Activated CD8-positive, alpha-beta T cell treated with anti-CD3 and anti-CD28 coated beads, Interleukin-2, amount 10 ng/mL, durations not matched to agents 7 days and 5 days (primary cell): ENCODE measurements around the gene PNPT1. TPM values are rescaled to one million over a fixed set of nuclear protein-coding genes. Genes with fewer than 3 reads are reported as not detected.
A peak's percentile ranks its signal among the peaks of the same experiment; 100 is the strongest.
"Not testable (repeated sequence)": the region's sequence is repeated elsewhere in the genome, so short reads cannot be mapped to it uniquely, and the experiment has no call there.

Source experiments
- ATAC-seq: fragments of 150-1000 bp; cut with Tn5 transposase; one replicate; pipeline ENCODE4 v1.10.0; 2021; ENCODE audit warnings: moderate library complexity
- CTCF ChIA-PET: fragments of 350-600 bp; sonication (Branson Sonifier 250); formaldehyde crosslinking; loops from one replicate; lab custom pipeline; 2021; ENCODE audit warnings: antibody characterized with exemption; lab: Charles Lee
- POLR2A ChIA-PET: fragments of 350-600 bp; sonication (Branson Sonifier 250); formaldehyde crosslinking; loops from one replicate; lab custom pipeline; 2021; ENCODE audit warnings: antibody characterized with exemption; lab: Charles Lee
- DNase-seq: peaks from one replicate; pipeline ENCODE4 v3.0.0-alpha.2; 2020
- H3K27ac Mint-ChIP-seq: one replicate; pipeline ENCODE4 v1.8.0; 2021; ENCODE audit warnings: mild to moderate bottlenecking, mixed read lengths
- H3K27me3 Mint-ChIP-seq: one replicate; pipeline ENCODE4 v1.8.0; 2021; ENCODE audit warnings: low read depth, mixed read lengths
- H3K36me3 Mint-ChIP-seq: one replicate; pipeline ENCODE4 v1.8.0; 2021; ENCODE audit warnings: low read depth, mixed read lengths
- H3K4me1 Mint-ChIP-seq: one replicate; pipeline ENCODE4 v1.8.0; 2021; ENCODE audit warnings: low read depth, mixed read lengths
- H3K4me3 Mint-ChIP-seq: one replicate; pipeline ENCODE4 v1.8.0; 2021; ENCODE audit warnings: mild to moderate bottlenecking, mixed read lengths
- H3K9me3 Mint-ChIP-seq: one replicate; pipeline ENCODE4 v1.8.0; 2022; ENCODE audit warnings: mixed read lengths; ENCODE audit not compliant: insufficient read depth
- total RNA-seq, 2 experiments: library from RNA; stranded (reverse); gene quantifications; one replicate each; pipeline ENCODE4 v1.2.3, GENCODE V29; 2021

The PNPT1 gene
- total RNA-seq, 2 experiments from 2014 or later, result 37.6 to 38.4 TPM

DNA sequence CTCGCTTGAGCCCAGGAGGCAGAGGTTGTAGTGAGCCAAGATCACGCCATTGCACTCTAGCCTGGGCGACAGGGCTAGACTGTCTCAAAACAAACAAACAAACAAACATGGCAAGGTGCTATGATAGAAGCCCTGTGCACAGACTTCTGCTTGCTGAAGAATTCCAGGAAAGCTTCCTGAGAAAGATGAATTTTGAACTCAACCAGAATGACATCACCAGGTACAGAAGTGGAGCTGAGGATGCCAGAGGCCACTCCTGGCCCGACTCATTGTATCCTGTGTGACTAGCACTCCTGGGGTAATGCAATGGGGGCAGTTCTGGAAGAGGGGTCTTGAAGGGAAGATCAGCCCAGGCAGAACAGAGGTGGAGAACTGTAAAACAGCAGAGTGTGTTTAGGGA, 22.0 kb upstream of the PNPT1 start:
- Mint-ChIP-seq H3K36me3 (no peaks in the 10 kb centered on the region), H3K4me1 (no peaks in the 10 kb centered on the region), H3K27ac (no peak overlapping the region), H3K9me3 (no peaks in the 10 kb centered on the region), H3K4me3 (no peak overlapping the region), H3K27me3 (peaks cover 2% of the 10 kb centered on the region)
- ATAC-seq, result no peak
- no peak for DNase-seq
- CTCF ChIA-PET, result no interaction called here
- POLR2A ChIA-PET, result no interaction called here

GRCh38 chr2:55715178-55715577, 21.5 kb upstream of the PNPT1 start:
- H3K27me3 Mint-ChIP-seq, DNase-seq, H3K27ac Mint-ChIP-seq, H3K4me1 Mint-ChIP-seq, H3K36me3 Mint-ChIP-seq, H3K4me3 Mint-ChIP-seq, H3K9me3 Mint-ChIP-seq, POLR2A ChIA-PET, ATAC-seq, CTCF ChIA-PET: not testable (repeated sequence)

GRCh38 chr2:55712477-55713060, 18.9 kb upstream of the PNPT1 start:
- DNase-seq (no peak), ATAC-seq (no peak)
- H3K9me3 Mint-ChIP-seq, result no peaks in the 10 kb centered on the region
- H3K36me3 Mint-ChIP-seq, result no peaks in the 10 kb centered on the region
- H3K4me3 Mint-ChIP-seq, result no peak overlapping the region
- peaks cover under 1% of the 10 kb centered on the region for H3K27me3 Mint-ChIP-seq
- ChIA-PET POLR2A (no interaction called here), CTCF (no interaction called here)
- H3K4me1 Mint-ChIP-seq, result no peaks in the 10 kb centered on the region
- H3K27ac Mint-ChIP-seq, result no peak overlapping the region

GRCh38 chr2:55710025-55710424, 16.4 kb upstream of the PNPT1 start:
- Mint-ChIP-seq H3K4me3 (no peak overlapping the region), H3K36me3 (no peaks in the 10 kb centered on the region), H3K27me3 (peaks cover 5% of the 10 kb centered on the region), H3K27ac (no peak overlapping the region), H3K4me1 (no peaks in the 10 kb centered on the region), H3K9me3 (no peaks in the 10 kb centered on the region)
- ChIA-PET POLR2A (no interaction called here), CTCF (interaction anchor here (0.6 kb wide), 1 partner anchor 184 kb away, joined by 4 read pairs; no protein-coding TSS in a partner anchor)
- DNase-seq, result no peak
- ATAC-seq, result no peak

GRCh38 chr2:55707751-55708150, 14.1 kb upstream of the PNPT1 start:
- Mint-ChIP-seq H3K9me3 (no peaks in the 10 kb centered on the region), H3K36me3 (no peaks in the 10 kb centered on the region), H3K4me3 (no peak overlapping the region), H3K4me1 (no peaks in the 10 kb centered on the region), H3K27ac (no peak overlapping the region), H3K27me3 (peaks cover 14% of the 10 kb centered on the region)
- no peak for ATAC-seq
- DNase-seq, result no peak
- ChIA-PET CTCF (interaction anchor here (1.7 kb wide), 1 partner anchor 10 kb away, joined by 5 read pairs; no protein-coding TSS in a partner anchor), POLR2A (no interaction called here)

- H3K4me3 Mint-ChIP-seq, H3K36me3 Mint-ChIP-seq, H3K9me3 Mint-ChIP-seq, H3K27ac Mint-ChIP-seq, CTCF ChIA-PET, H3K4me1 Mint-ChIP-seq, DNase-seq, POLR2A ChIA-PET, ATAC-seq: not testable (repeated sequence)
- H3K27me3 Mint-ChIP-seq, result peaks cover 14% of the 10 kb centered on the region
Measured at GRCh38 chr2:55706258-55706657, 12.6 kb upstream of the PNPT1 start.

DNA sequence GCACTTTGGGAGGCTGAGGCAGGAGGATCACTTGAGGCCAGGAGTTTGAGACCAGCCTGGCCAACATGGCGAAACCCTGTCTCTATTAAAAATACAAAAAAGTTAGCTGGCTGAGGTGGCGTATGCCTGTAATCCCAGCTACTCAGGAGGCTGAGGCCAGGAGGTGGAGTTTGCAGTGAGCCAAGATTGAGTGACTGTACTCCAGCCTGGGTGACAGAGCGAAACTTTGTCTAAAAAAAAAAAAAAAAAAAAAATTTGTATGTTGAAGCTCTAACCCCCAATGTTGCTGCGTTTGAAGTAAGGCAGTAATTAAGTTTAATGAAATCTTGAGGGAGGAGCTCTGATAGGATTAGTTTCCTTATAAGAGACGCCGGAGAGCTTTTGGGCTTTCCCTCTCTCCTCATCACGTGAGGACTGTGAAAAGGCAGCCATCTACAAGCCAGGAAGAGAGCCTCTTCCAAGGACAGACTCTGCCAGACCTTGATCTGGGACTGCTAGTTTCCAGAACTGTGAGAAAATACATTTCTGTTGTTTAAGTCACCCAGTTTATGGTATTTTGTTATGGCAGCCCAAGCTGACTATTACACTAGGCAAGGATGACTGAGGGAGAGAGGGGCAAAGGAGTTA, 11.5 kb upstream of the PNPT1 start:
- CTCF ChIA-PET, result interaction anchor here (1.0 kb wide), 1 partner anchor 9 kb away, joined by 3 read pairs; no protein-coding TSS in a partner anchor
- no peaks in the 10 kb centered on the region for H3K9me3 Mint-ChIP-seq
- no peak overlapping the region for H3K27ac Mint-ChIP-seq
- ATAC-seq (no peak), DNase-seq (no peak)
- no peak overlapping the region for H3K4me3 Mint-ChIP-seq
- H3K36me3 Mint-ChIP-seq, result no peaks in the 10 kb centered on the region
- POLR2A ChIA-PET, result no interaction called here
- H3K4me1 Mint-ChIP-seq, result no peaks in the 10 kb centered on the region
- H3K27me3 Mint-ChIP-seq, result peaks cover 14% of the 10 kb centered on the region

DNA sequence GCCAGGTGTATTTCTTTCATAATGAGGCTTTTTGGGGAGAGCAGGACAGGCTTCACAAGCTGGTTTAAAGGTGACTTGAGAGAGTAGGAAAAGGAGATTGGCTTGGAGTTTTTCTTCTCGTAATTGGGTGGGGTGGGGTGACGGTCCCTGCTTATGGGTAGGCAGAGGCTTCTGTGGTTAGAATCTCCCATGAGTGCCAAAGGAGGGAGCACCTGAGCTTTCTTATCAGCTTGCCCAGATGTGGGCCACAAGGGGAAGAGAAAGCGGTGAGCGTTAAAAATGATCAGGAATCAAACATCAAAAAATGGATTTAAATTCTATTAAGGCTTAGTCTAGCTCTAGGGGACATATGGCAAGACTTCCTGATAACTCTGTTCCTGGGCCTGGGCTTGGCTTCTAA, 9.7 kb upstream of the PNPT1 start:
- no peak overlapping the region for H3K27ac Mint-ChIP-seq
- no peaks in the 10 kb centered on the region for H3K9me3 Mint-ChIP-seq
- no peaks in the 10 kb centered on the region for H3K4me1 Mint-ChIP-seq

GRCh38 chr2:55692740-55693139, 904 bp downstream of the PNPT1 start:
- Mint-ChIP-seq H3K27ac (peak overlapping the region; percentile 98), H3K4me1 (peaks cover 34% of the 10 kb centered on the region), H3K4me3 (peak overlapping the region; percentile 98), H3K36me3 (peaks cover 19% of the 10 kb centered on the region)
- H3K9me3 Mint-ChIP-seq, H3K27me3 Mint-ChIP-seq, DNase-seq, ATAC-seq, CTCF ChIA-PET: not testable (repeated sequence)
- POLR2A ChIA-PET, result interaction anchor here (1.1 to 1.4 kb wide), 2 partner anchors 75 to 76 kb away, joined by 4 read pairs; partner anchors contain the start of gene PPP4R3B

More for the DNA sequence above, 9.7 kb upstream of the PNPT1 start:
- CTCF ChIA-PET, result no interaction called here
- Mint-ChIP-seq H3K4me3 (no peak overlapping the region), H3K36me3 (no peaks in the 10 kb centered on the region), H3K27me3 (peaks cover 23% of the 10 kb centered on the region)
- POLR2A ChIA-PET, result no interaction called here
- DNase-seq, result no peak
- ATAC-seq, result no peak

DNA sequence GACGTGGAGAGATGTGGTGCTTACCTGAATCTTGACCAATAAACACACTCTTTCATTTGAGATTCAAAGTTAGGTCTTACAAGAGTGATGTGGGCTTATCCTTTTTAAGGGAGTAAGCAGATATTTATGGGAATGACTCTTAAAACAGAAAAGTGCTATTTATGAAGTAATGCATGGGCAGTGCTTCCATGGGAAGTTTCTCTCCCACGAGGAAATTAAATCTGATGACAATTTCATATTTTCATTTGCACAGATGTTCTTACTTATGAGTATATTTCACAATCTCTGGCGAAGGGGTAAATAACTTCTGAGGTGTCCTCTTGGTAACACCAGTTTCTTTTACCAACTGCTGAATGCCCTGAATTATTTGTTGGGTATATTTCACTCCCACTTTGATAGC, 21.0 kb downstream of the PNPT1 start:
- H3K9me3 Mint-ChIP-seq, result no peaks in the 10 kb centered on the region
- POLR2A ChIA-PET, result no interaction called here
- no peak overlapping the region for H3K27ac Mint-ChIP-seq
- H3K36me3 Mint-ChIP-seq, result peaks cover 28% of the 10 kb centered on the region
- H3K4me3 Mint-ChIP-seq, result no peak overlapping the region
- H3K4me1 Mint-ChIP-seq, result no peaks in the 10 kb centered on the region
- ATAC-seq (no peak), DNase-seq (no peak)
- H3K27me3 Mint-ChIP-seq, result no peaks in the 10 kb centered on the region
- CTCF ChIA-PET, result no interaction called here

- DNase-seq (no peak), ATAC-seq (no peak)
- CTCF ChIA-PET, result no interaction called here
- Mint-ChIP-seq H3K36me3 (peaks cover 35% of the 10 kb centered on the region), H3K4me3 (no peak overlapping the region), H3K4me1 (no peaks in the 10 kb centered on the region), H3K9me3 (no peaks in the 10 kb centered on the region), H3K27me3 (no peaks in the 10 kb centered on the region), H3K27ac (no peak overlapping the region)
- POLR2A ChIA-PET, result no interaction called here
Measured at GRCh38 chr2:55668956-55669355, 24.7 kb downstream of the PNPT1 start.

DNA sequence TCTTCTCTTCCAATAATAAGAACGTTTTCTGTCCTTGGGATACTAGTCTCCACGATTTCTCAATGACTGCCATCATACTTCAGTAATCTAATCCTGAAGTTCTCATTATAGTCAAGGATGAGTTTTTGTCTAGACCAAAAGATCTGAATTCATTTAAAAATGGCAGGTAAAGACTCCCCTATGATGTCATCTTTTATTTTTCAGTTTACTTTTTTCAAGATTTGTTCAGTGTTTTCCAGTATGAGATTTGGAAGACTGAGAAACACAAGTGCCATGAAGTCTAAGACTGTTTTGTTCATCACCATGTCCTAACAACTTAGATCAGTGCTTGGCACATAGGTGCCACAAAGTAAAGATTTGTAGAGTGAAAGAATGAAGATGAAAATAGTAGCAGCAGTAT, 40.4 kb downstream of the PNPT1 start:
- no peaks in the 10 kb centered on the region for H3K9me3 Mint-ChIP-seq
- CTCF ChIA-PET, result no interaction called here
- no peaks in the 10 kb centered on the region for H3K27me3 Mint-ChIP-seq
- peaks cover 41% of the 10 kb centered on the region for H3K36me3 Mint-ChIP-seq
- DNase-seq, result no peak
- ATAC-seq, result no peak
- H3K4me3 Mint-ChIP-seq, result no peak overlapping the region
- no peaks in the 10 kb centered on the region for H3K4me1 Mint-ChIP-seq
- POLR2A ChIA-PET, result no interaction called here
- H3K27ac Mint-ChIP-seq, result no peak overlapping the region
